Embryonic facial prominence (tissue), 1 donor: Measurements from ENCODE around the gene TEX29.

ENCODE experiments used
- DNase-seq: peaks from one replicate; pipeline ENCODE4 v3.0.0-alpha.2; 2016; ENCODE audit errors: extremely low spot score

TEX29 gene

DNA sequence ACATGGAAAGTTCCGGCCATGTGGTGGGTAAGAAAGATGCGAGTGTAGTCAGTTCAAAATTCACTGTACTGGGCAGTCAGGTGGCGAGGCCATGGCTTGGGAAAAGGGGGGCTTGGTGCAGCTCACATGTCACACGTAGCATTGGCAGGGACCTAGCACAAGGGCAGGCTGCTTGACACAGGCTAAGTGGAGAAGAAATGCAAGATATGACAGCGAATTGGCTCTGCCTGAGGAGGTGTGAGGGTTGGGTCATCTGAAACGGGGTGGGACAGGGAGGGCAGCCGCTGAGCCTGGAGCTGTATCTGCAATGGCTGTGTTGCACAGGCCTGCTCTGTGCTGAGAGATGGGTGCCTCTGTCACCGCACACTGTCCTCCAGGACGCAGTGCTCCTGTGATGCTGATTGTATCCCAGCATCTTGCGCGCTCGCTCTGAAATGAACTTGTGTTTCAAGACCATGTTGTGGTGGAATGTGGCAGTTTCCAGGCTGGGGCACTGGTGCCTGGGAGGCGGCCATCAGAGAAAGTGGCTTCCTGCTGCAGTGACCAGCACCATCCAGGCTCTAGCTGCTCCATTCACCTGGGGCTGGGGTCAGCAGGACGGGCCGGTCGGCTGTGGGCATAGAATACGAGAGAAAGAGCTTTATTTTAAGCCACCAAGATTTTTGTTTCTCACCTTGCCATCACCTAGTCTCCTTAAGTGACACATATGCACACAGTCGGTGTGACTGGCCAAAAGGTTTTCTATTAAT, 70.3 kb downstream of the TEX29 start:
- DNase-seq: no peak

DNA sequence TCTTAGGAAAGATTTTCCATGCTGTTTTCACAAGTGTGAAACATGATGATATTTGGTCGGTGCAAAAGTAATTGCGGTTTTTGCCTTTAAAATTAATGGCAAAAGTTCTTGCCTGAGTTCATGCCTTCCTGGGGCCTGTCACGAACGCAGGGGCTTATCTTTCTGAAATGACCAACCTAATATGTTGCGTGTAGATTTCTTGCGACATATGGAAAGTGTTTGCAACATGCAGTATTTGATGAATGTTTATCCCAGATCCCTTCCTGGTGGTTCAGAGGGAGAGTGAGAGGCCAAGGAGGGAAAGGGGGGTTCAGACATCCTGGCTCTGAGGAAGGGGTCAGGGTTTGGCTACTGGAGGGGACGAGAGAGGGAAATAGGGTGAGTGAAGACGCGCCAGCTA, 72.0 kb downstream of the TEX29 start:
- no peak for DNase-seq

DNA sequence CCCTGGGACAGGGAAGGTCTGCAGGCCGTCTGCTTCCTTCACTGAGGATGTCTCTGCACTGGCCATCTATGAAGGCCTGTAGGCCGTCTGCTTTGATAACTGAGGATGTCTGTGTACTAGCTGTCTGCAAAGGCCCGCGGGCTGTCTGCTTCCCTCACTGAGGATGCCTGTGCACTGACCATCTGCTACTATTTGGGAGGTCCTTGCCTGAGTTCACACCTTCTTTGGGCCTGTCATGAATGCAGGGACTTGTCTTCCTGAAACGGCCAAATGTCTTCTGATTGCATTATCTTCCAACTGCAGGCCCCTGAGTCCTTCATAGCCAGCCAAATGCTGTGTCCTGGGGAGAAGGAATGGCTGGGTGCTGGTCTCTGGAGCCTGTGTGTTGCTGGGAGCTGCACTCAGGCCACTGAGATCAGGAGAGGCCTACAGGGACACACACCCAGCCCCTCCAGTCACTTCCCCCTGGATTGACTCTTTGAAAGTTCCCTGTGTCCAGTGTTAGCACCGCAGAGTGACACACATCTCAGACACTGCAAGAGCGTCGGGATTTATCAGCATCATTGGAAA, 72.9 kb downstream of the TEX29 start:
- no peak for DNase-seq
